WTC11 (cell line): ENCODE measurements around the gene TNFSF11.

ENCODE experiments used
- MLX ChIP-seq: sonication (generic); formaldehyde crosslinking; IDR thresholded peaks from 2 replicates; pipeline ENCODE4 v1.8.1; 2023; ENCODE audit warnings: mild to moderate bottlenecking, missing genetic modification reagents, moderate library complexity
- NFYB ChIP-seq: sonication (generic); formaldehyde crosslinking; conservative IDR thresholded peaks from 2 replicates; pipeline ENCODE4 v1.8.0; 2022; ENCODE audit warnings: low read depth, missing genetic modification reagents
- NR1H2 ChIP-seq: sonication (generic); formaldehyde crosslinking; IDR thresholded peaks from 2 replicates; pipeline ENCODE4 v1.9.0; 2021; ENCODE audit warnings: mild to moderate bottlenecking, moderate library complexity, missing genetic modification reagents
- USF1 ChIP-seq: sonication (generic); formaldehyde crosslinking; IDR thresholded peaks from 2 replicates; pipeline ENCODE4 v1.8.0; 2022; ENCODE audit warnings: mild to moderate bottlenecking, missing genetic modification reagents
- USF2 ChIP-seq: sonication (generic); formaldehyde crosslinking; IDR thresholded peaks from 2 replicates; pipeline ENCODE4 v1.8.1; 2023; ENCODE audit warnings: mild to moderate bottlenecking, missing genetic modification reagents, moderate library complexity
- ZBTB21 ChIP-seq: sonication (generic); formaldehyde crosslinking; IDR thresholded peaks from 2 replicates; pipeline ENCODE4 v1.8.1; 2023; ENCODE audit warnings: mild to moderate bottlenecking, missing genetic modification reagents, borderline replicate concordance
- TF ChIP-seq, protein P1 (sequence below): fragments of 200-600 bp; IDR thresholded peaks from 2 replicates; pipeline ENCODE4 v1.8.0; 2022; ENCODE audit warnings: antibody characterized with exemption
- TF ChIP-seq, protein P2 (sequence below): sonication (generic); formaldehyde crosslinking; IDR thresholded peaks from 2 replicates; pipeline ENCODE4 v1.8.1; 2022; ENCODE audit warnings: missing genetic modification reagents, borderline replicate concordance
- TF ChIP-seq, protein P3 (sequence below): sonication (generic); formaldehyde crosslinking; IDR thresholded peaks from 2 replicates; pipeline ENCODE4 v1.8.1; 2022; ENCODE audit warnings: low read depth, missing genetic modification reagents, borderline replicate concordance

DNA sequence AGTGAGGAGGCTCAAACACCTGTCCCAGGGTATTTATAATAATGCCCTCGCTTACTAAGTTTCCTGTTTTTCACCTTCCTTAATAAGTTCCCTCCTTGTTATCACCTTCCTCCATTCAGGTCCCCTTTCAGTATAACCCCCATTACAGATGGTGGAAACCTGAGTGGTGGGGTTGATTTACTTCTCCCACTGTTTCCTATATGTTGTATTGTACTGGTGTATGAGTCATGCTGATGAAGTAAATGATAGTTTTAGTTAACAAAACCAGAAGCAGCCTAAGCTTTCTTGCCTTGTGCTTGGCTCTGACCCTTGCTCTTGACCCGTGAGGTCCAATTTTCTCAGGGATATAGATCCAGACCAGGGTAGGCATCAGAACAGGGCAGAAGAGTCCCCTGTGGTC is 22.3 kb upstream of the TNFSF11 start:
- TF ChIP-seq, protein P1, sequence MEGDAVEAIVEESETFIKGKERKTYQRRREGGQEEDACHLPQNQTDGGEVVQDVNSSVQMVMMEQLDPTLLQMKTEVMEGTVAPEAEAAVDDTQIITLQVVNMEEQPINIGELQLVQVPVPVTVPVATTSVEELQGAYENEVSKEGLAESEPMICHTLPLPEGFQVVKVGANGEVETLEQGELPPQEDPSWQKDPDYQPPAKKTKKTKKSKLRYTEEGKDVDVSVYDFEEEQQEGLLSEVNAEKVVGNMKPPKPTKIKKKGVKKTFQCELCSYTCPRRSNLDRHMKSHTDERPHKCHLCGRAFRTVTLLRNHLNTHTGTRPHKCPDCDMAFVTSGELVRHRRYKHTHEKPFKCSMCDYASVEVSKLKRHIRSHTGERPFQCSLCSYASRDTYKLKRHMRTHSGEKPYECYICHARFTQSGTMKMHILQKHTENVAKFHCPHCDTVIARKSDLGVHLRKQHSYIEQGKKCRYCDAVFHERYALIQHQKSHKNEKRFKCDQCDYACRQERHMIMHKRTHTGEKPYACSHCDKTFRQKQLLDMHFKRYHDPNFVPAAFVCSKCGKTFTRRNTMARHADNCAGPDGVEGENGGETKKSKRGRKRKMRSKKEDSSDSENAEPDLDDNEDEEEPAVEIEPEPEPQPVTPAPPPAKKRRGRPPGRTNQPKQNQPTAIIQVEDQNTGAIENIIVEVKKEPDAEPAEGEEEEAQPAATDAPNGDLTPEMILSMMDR: no peak
- TF ChIP-seq ZBTB21 (no peak), USF1 (no peak), NR1H2 (CRISPR knock-in tag) (no peak), NFYB (CRISPR knock-in tag) (no peak), USF2 (no peak), MLX (CRISPR knock-in tag) (no peak)
- TF ChIP-seq, protein P2, sequence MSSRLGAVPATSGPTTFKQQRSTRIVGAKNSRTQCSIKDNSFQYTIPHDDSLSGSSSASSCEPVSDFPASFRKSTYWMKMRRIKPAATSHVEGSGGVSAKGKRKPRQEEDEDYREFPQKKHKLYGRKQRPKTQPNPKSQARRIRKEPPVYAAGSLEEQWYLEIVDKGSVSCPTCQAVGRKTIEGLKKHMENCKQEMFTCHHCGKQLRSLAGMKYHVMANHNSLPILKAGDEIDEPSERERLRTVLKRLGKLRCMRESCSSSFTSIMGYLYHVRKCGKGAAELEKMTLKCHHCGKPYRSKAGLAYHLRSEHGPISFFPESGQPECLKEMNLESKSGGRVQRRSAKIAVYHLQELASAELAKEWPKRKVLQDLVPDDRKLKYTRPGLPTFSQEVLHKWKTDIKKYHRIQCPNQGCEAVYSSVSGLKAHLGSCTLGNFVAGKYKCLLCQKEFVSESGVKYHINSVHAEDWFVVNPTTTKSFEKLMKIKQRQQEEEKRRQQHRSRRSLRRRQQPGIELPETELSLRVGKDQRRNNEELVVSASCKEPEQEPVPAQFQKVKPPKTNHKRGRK: no peak
- TF ChIP-seq, protein P3, sequence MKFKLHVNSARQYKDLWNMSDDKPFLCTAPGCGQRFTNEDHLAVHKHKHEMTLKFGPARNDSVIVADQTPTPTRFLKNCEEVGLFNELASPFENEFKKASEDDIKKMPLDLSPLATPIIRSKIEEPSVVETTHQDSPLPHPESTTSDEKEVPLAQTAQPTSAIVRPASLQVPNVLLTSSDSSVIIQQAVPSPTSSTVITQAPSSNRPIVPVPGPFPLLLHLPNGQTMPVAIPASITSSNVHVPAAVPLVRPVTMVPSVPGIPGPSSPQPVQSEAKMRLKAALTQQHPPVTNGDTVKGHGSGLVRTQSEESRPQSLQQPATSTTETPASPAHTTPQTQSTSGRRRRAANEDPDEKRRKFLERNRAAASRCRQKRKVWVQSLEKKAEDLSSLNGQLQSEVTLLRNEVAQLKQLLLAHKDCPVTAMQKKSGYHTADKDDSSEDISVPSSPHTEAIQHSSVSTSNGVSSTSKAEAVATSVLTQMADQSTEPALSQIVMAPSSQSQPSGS (CRISPR knock-in tag): no peak
